Measurements from ENCODE around the gene SFSWAP. TPM values are rescaled to one million over a fixed set of nuclear protein-coding genes. Genes with fewer than 3 reads are reported as not detected.

Gene SFSWAP
- polyA plus RNA-seq, 3 donors: 7.3 to 33.0 (median 10.7) TPM

- no peaks in the 10 kb centered on the region for H3K36me3 ChIP-seq (replicated peaks in 1 of 2; ENCODE audit: control insufficient read depth in 1 of 2, insufficient read depth in 2 of 2, low read length in 2 of 2)
- no peaks in the 10 kb centered on the region for H3K9me3 ChIP-seq (replicated peaks in 1 of 2; ENCODE audit: control insufficient read depth in 1 of 2, insufficient read depth in 1 of 2, low read length in 2 of 2)
- H3K9me3 Mint-ChIP-seq: no peaks in the 10 kb centered on the region
- H2AFZ ChIP-seq (ENCODE audit: insufficient read depth, low read depth, low read length, poor library complexity, severe bottlenecking): no peak overlapping the region
- no peak overlapping the region for H3K27ac Mint-ChIP-seq
- no peak overlapping the region for H3K4me2 ChIP-seq (replicated peaks; ENCODE audit: extremely low read depth, low read length, poor library complexity, severe bottlenecking)
- H3K79me2 ChIP-seq (ENCODE audit: insufficient read depth, low read length): peaks cover 18% of the 10 kb centered on the region
- peaks cover 0 to 3% of the 10 kb centered on the region in 2 donors for H3K27me3 ChIP-seq (ENCODE audit: control insufficient read depth in 2 of 2, insufficient read depth in 2 of 2, low read length in 2 of 2)
- 68% methylated on average over 12 of the region's 18 CpGs for WGBS (ENCODE audit: insufficient coverage)
- H4K20me1 ChIP-seq (ENCODE audit: insufficient read depth, low read length): peaks cover 12% of the 10 kb centered on the region
- TF ChIP-seq CTCF (IDR thresholded peaks at IDR 0.05): no peak
- H3K27ac ChIP-seq (ENCODE audit: low read depth in 1 of 2, low read length in 2 of 2): no peak overlapping the region
- H3K4me3 ChIP-seq (replicated peaks in 1 of 3; ENCODE audit: low read depth in 2 of 3, low read length in 3 of 3): no peak overlapping the region
- peaks cover 20 to 25% of the 10 kb centered on the region in 2 donors for H3K4me1 ChIP-seq (ENCODE audit: control insufficient read depth in 1 of 2, insufficient read depth in 2 of 2, low read length in 2 of 2)
- no peak overlapping the region for H3K9ac ChIP-seq (ENCODE audit: insufficient read depth, low read length, poor library complexity, severe bottlenecking)
- peaks cover 0 to 5% of the 10 kb centered on the region in 2 donors for H3K36me3 Mint-ChIP-seq
- no peak overlapping the region for H3K4me3 Mint-ChIP-seq
- DNase-seq: no peak
- intact Hi-C loops (cut with micrococcal nuclease): loop anchor here (5.0 to 10.0 kb wide), 3 partner anchors 53 to 113 kb away; partner anchors contain the start of gene SFSWAP (in 2 of the 2)
- H3K4me1 Mint-ChIP-seq: peaks cover 37% of the 10 kb centered on the region
- H3K27me3 Mint-ChIP-seq (ENCODE audit: low read depth in 3 of 3): peaks cover 2 to 15% (median 6%) of the 10 kb centered on the region in 3 donors
Observed at GRCh38 chr12:131825146-131825892, 114.4 kb downstream of the SFSWAP start.

GRCh38 chr12:131826097-131826928 lies 115.4 kb downstream of the SFSWAP start:
- Histone ChIP-seq H3K4me3 (replicated peaks in 1 of 3; ENCODE audit: low read depth in 2 of 3, low read length in 3 of 3) (no peak overlapping the region), H3K9ac (ENCODE audit: insufficient read depth, low read length, poor library complexity, severe bottlenecking) (no peak overlapping the region), H3K4me2 (replicated peaks; ENCODE audit: extremely low read depth, low read length, poor library complexity, severe bottlenecking) (no peak overlapping the region), H3K27ac (ENCODE audit: low read depth in 1 of 2, low read length in 2 of 2) (no peak overlapping the region), H4K20me1 (ENCODE audit: insufficient read depth, low read length) (peaks cover 22% of the 10 kb centered on the region), H3K36me3 (replicated peaks in 1 of 2; ENCODE audit: control insufficient read depth in 1 of 2, insufficient read depth in 2 of 2, low read length in 2 of 2) (no peaks in the 10 kb centered on the region), H3K27me3 (ENCODE audit: control insufficient read depth in 2 of 2, insufficient read depth in 2 of 2, low read length in 2 of 2) (peaks cover 0 to 12% of the 10 kb centered on the region in 2 donors), H3K79me2 (ENCODE audit: insufficient read depth, low read length) (peaks cover 28% of the 10 kb centered on the region), H3K4me1 (ENCODE audit: control insufficient read depth in 1 of 2, insufficient read depth in 2 of 2, low read length in 2 of 2) (peaks cover 27 to 31% of the 10 kb centered on the region in 2 donors), H3K9me3 (replicated peaks in 1 of 2; ENCODE audit: control insufficient read depth in 1 of 2, insufficient read depth in 1 of 2, low read length in 2 of 2) (no peaks in the 10 kb centered on the region), H2AFZ (ENCODE audit: insufficient read depth, low read depth, low read length, poor library complexity, severe bottlenecking) (no peak overlapping the region)
- peaks cover 2 to 21% (median 15%) of the 10 kb centered on the region in 3 donors for H3K27me3 Mint-ChIP-seq (ENCODE audit: low read depth in 3 of 3)
- TF ChIP-seq CTCF (IDR thresholded peaks at IDR 0.05): no peak
- H3K4me1 Mint-ChIP-seq: peaks cover 39% of the 10 kb centered on the region
- H3K36me3 Mint-ChIP-seq: peaks cover 0 to 5% of the 10 kb centered on the region in 2 donors
- WGBS (ENCODE audit: insufficient coverage): 72% methylated on average over 23 of the region's 23 CpGs
- peak overlapping the region; percentile 7 to 60 for H3K4me3 Mint-ChIP-seq
- no peak for DNase-seq
- no peak overlapping the region for H3K27ac Mint-ChIP-seq
- no peaks in the 10 kb centered on the region for H3K9me3 Mint-ChIP-seq
- intact Hi-C loops (cut with micrococcal nuclease): loop anchor here (5.0 to 10.0 kb wide), 3 partner anchors 54 to 114 kb away; partner anchors contain the start of gene SFSWAP (in 2 of the 2)

Data from CD14-positive monocyte (primary cell).